ELF-1 (cell line): Measurements from ENCODE around the gene FTCD.
A peak's percentile ranks its signal among the peaks of the same experiment; 100 is the strongest.
"Not testable (repeated sequence)": the region's sequence is repeated elsewhere in the genome, so short reads cannot be mapped to it uniquely, and the experiment has no call there.

Experiments used
- DNase-seq: peaks from one replicate; pipeline ENCODE4 v3.0.0-alpha.2; 2016; ENCODE audit warnings: low read depth, low spot score

FTCD gene

DNA sequence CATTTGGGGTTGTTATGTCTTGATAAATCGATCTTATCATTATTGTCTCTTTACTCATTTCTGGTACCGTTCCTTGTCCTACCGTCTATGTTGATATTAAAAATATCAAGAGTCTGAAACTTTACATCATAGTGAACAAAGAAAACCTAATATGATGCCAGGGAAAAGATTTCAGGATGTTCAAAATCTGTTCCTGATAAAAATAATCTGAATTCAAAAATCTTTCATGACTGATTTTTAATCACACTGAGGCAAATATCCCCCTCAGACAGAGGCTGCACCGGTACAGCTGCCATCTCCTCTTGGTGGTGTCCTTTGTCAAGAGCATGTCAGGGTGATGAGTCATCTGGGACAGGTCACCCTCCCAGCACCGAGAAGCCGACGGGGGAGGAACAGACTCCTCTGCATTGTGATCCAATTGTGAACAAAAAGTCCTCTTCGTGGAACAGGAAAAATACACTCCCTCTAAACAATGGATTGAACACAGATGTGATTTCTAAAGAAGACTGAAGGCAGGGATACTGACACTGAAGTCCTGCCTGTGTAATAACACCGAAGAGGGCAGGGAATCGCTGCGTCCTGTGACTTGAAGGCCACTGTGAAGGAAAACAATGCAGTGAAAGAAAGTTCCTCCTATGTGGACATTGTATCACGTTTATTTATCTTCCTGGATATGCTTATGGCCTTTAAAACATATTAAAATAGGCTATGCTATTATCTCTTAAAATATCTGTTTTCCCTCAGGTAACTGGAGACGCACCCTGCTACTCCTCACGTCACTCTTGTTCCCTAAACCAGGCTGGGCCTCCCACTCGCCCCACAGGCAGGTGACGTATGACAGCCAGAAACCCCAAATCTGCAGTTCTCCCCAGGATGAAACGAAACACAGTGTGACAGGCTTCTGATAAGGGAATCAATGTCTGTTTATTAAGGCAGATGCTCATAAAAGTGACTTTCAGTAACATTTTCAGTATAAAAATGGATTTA is 33.1 kb upstream of the FTCD start:
- DNase-seq, result peak; percentile 53

DNA sequence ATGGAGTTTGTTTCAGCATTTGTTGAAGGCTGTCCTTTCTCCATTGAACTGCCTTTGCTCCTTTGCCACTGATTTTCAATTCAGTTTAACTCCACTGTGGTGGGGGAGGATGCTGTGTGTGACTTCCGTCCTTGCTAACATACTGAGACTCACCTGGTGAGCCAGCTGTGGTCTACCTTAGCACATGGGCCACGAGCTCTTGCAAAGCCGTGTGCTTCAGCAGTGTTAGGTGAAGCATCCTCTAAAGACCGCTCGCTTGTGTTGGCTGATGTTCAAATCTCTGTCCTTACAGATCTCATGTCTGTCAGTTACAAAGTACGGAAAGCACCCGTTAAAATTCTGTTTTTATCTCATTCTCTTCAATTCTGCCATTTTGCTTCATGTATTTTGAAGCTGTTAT is 32.4 kb upstream of the FTCD start:
- no peak for DNase-seq

DNA sequence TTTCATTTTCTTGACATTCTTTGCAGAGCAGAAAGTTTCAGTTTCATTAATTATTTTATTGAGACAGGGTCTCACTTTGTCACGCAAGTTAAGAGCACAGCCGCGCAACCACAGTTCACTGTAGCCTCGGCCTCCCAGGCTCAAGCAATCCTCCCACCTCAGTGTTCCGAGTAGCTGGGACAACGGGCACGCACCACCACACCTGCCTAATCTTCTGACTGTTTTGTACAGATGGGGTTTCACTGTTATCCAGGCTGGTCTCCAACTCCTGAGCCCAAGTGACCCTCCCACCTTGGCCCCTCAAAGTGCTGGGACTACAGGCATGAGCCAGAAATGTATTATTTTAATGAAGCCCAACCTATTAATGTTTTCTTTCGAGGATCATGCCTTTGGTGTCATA is 31.9 kb upstream of the FTCD start:
- DNase-seq, result no peak

DNA sequence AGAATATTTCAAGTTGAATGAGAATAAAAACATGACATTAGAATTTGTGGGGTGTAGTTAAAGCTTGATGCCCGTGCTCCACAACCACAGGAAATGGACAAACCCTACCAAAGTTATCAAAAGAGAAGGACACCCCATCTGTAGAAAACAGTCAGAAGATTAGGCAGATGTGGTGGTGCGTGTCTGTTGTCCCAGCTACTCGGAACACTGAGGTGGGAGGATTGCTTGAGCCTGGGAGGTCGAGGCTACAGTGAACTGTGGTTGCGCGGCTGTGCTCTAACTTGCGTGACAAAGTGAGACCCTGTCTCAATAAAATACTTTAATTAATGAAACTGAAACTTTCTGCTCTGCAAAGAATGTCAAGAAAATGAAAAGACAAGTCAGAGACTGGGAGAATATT is 30.3 kb upstream of the FTCD start:
- no peak for DNase-seq

DNA sequence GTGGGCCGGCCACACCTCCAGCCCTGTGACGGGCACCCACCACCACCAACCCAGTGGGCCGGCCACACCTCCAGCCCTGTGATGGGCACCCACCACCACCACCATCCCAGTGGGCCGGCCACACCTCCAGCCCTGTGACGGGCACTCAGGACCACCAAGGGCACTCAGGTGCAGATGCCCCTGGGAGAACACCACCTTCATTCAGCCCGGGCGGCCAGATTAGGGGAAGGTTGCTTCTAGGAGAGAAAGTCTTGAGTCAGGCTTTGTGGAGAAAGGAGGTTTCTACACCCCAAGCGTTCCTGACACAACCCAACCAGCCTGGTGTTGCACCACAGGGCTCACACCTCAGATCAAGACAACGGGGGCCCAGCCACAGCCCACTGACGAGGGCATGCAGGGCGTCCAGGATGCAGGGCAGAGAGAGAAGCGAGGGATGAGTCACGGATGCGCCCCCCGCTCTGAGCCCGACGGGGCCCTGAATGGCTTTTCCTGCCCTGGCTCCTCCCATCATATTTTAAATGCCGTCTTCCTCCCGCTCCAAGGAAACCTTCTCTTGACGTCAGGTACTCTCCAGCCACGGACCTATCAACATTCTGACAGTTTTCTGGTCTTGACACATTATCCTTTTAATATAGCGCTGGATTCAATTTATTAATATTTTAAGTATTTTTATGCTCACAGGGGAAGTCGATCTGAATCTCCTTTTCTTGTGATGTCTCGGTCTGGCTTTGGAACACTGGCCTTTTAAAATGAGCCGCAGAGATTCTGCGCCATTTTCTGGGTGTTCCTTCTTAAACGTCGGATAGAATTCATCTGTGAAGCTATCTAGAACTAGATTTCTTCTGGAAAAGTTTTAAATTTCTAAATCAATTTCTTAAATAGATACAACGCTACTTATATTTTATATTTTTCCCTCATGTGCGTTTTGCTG is 29.5 kb upstream of the FTCD start:
- DNase-seq, result peak; percentile 66

DNA sequence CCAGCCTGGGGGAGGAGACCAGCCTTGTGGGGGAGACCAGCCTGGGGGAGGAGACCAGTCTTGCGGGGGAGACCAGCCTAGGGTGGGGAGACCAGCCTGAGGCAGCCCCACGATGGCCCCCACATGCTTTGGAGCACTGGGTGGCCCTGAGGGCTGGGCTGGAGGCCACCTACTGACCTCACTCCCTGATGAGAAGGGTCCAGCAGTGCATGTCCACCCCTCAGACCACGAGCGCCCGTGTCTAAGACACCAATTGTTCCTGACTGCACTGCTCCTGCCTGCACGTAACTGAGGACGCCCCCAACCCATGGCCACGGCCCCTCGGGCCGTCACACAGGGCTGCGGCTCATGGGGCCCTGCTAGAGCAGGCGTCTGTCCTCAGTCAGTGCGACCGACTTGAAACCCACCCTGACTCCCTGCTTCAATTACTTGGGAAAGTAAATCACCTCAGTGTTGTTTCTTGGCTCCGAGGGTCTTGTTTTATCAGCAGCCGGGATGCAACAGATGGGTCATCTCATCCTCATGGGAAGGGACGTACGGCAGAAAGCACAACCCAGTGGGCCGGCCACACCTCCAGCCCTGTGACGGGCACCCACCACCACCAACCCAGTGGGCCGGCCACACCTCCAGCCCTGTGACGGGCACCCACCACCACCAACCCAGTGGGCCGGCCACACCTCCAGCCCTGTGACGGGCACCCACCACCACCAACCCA is 28.7 kb upstream of the FTCD start, which contains the start of gene SPATC1L:
Gene SPATC1L (minus strand): TSS at position 550 of the 715 bp plus-strand sequence. CDS start 1,643 bp downstream, outside the sequence.
- DNase-seq, result no peak

DNA sequence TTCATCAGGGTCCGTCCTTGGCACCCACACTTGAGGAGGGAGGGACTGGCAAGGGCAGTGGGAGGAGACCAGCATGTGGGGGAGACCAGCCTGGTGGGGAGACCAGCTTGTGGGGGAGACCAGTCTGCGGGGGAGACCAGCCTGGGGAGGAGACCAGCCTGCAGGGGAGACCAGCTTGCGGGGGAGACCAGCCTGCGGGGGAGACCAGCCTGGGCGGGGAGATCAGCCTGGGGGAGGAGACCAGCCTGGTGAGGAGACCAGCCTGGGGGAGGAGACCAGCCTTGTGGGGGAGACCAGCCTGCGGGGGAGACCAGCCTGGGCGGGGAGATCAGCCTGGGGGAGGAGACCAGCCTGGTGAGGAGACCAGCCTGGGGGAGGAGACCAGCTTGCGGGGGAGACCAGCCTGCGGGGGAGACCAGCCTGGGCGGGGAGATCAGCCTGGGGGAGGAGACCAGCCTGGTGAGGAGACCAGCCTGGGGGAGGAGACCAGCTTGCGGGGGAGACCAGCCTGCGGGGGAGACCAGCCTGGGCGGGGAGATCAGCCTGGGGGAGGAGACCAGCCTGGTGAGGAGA is 28.0 kb upstream of the FTCD start:
- not testable (repeated sequence) for DNase-seq

DNA sequence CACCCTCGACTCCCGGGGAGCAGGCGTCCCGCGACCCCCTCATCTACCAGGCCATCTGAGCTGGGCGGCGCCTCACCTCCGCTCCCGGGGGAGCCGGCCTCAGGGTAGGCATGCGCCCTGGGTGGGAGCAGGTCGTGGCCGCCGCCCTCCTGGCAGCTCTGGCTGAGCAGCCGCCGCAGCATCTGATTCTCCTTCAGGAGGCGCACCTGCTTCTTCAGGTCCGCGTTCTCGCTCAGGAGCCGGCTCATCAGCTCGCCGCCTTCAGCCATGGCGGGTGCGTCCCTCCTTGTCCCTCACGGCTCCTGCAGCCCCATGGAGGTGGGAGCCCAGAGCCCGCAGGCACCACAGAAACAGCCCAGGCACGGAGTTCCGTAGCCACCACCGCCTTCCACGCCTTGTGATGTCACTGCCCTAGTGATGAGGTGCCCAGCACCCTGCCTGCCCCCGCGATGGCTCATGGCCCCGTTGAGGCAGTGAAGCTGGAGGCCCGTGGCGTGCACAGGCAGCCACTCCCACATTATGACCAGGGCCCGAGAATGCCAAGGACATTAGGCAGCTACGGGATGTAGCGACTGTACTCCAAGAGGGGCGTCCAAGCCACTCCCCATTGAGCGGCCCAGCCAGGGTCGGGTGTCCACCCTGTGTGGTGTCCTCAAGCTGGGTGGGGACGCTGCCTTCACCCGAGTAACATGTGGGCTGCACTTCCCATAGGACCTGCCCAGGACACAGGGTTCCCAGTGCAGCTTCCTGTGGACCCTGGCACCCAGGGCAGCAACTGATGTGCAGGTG is 27.4 kb upstream of the FTCD start:
- no peak for DNase-seq

DNA sequence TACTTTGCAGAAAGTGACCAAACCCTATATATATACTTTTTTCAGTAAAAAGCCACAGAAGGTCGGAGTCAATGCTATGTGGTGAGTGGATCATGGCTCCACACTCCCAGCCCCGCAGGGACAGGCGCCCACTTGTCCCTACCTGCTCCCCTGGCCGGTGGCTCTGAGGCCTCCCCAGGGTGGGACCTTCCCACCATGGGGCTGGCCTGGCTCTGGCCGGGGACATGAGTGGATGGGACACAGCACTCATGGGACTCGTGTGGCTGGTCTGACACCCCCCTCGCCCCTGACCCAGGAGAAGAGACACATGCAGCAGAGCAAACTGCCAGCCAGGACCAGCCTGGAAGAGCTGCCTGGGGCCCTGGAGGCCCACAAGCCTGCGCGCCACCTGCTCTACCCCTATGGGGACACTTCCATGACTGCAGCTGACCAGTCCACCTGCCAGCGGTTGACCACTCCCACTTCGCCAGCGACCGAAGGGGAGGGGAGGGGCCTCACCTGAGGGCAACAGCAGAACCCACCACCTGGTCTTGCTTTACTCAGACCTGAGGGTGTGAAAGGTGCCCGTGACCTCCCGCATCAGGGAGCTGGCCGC is 26.7 kb upstream of the FTCD start:
- DNase-seq, result no peak

DNA sequence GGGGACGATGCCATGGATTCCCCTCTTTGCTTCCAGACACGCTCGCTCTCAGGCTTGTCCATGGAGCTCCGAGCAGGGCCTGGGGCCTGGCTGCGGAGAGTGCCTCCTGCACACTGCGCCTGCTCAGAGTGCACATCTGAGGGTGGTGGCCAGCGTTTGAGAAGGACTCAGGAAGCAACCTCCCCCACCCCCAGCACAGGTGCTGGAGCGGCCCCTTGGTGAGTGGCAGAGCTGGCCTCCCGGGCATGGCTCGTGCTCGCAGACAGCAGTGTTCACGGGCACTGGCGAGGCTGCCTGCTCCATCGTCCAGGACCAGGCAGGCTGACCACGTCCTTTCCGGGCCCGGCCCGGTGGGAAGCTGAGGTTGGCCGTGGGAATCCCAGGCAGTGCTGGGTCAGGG is 26.1 kb upstream of the FTCD start:
- no peak for DNase-seq

DNA sequence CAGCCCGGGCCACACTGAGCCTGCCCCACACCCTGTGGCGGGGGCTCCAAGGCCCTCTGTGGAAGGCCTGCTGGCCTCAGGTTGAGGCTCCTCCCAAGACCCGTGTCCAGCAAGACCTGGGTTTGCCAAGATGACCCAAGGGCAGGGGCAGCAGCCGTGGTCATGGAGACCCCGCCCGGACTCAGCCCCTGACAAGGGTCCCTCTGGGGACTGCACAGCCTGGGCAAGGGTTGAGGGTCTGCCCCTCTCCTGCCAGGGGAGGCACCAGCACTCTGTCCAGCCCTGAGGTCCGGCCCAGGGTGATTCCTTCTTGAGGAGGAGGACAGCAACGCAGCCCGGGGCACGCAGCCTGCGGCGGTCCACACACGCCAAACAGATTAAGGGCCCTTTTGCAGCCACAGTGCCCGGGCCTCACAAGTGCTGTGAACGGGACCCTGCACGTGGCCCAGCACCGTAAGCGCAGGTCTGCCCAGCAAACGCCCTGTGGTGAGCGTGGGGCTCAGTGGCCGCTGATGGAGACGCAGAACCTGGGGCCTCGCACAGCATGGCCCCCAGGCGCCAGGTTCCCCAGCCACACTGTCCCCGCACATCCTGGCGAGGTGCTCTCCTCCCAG is 25.5 kb upstream of the FTCD start:
- DNase-seq, result no peak

DNA sequence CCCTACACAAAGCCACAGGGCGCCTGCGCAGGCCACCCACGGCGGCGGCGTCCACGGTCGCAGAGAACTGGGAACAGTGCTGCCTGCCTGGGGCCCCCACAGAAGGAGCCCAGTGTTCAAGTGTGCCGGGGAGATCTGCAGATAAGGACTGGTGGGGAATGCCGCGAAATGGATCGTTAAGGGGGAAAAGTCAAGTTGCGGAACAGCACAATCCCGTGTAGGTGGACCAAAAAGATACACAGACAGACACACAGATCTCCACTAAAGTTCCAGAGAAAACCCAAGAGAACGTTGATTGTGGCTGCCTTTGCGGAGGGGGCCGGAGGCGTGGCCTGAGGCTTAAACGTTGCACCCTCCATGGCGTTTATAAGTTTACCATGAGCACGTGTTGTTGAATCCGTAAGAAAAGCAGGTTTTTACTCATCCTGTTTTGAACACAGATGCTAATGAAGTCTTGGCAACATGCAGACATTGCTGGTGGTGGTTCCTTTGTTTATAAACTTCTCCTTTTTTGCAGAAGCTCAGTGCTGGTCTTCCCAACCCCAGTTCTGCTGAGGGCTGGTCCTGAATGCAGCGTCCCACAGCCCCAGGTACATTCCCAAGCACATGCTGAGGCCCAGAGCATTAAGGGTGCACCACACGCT is 24.8 kb upstream of the FTCD start:
- DNase-seq, result peak; percentile 32

DNA sequence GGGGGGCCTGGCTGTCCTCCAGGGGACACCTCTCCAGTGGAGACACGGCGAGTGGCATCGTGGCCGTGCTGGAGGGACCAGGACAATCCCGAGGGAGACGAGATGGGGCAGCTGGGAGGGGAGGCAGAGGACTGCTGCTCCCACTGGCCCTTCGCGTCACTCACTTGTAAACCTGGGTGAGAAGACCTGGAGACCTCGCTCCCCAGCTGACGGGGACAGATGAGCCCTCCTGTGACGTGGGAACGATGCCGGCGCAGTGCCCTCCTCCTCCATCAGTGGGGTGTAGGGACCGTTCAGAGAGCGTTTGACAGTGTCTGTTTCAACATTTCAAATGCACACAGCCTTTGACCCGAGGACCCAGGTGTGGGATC is 24.3 kb upstream of the FTCD start:
- DNase-seq, result no peak

DNA sequence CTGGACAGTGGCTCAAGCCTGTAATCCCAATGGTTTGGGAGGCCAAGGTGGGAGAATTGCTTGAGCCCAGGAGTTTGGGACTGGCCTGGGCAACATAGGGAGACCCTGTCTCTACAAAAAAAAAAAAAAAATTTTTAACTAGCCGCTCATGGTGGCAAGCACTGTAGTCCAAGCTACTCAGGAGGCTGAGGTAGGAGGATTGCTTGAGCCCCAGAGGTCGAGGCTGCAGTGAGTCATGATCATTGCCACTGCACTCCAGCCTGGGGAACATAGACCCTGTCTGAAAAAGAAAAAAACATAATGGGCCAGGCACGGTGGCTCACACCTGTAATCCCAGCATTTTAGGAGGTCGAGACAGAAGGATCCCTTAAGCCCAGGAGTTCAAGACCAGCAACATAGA is 23.6 kb upstream of the FTCD start:
- no peak for DNase-seq

DNA sequence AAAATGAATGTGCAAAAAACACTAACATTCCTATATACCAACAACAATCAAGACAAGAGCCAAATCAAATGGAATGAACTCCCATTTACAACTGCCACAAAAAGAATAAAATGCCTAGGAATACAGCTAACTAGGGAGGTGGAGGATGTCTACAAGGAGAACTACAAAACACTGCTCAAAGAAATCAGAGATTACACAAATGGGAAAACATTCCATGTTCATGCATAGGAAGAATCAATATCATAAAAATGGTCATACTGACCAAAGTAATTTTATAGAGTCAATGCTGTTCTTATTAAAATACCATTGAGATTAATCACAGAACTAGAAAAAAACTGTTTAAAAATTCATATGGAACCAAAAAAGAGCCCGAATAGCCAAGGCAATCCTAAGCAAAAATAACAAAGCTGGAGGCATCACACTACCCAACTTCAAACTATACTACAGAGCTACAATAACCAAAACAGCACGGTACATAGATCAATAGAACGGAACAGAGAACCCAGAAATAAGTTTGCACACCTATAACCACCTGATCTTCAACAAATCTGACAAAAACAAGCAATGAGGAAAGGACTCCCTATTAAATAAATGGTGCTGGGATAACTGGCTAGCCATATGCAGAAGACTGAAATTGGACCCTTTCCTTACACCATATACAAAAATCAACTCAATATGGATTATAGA is 21.2 kb upstream of the FTCD start:
- not testable (repeated sequence) for DNase-seq

DNA sequence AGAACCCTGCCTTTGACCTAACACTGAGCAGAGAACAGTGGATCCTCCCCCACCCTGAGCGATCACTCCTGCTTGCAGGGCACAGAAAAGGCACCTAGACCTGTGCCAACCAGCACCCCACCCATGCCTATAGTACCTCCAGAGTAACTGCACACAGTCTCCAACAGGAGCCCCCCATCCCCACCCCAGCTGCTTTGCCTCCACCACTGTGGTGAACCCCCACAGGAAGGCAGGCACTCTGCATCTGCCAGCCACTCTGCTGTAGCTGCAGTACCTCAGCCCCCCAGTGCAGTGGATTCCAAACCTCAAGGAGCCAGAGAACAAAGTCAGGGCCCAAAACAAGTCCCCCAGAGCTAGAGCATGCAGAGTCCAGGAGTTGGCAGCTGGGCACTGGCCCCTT is 18.2 kb upstream of the FTCD start:
- DNase-seq, result no peak

DNA sequence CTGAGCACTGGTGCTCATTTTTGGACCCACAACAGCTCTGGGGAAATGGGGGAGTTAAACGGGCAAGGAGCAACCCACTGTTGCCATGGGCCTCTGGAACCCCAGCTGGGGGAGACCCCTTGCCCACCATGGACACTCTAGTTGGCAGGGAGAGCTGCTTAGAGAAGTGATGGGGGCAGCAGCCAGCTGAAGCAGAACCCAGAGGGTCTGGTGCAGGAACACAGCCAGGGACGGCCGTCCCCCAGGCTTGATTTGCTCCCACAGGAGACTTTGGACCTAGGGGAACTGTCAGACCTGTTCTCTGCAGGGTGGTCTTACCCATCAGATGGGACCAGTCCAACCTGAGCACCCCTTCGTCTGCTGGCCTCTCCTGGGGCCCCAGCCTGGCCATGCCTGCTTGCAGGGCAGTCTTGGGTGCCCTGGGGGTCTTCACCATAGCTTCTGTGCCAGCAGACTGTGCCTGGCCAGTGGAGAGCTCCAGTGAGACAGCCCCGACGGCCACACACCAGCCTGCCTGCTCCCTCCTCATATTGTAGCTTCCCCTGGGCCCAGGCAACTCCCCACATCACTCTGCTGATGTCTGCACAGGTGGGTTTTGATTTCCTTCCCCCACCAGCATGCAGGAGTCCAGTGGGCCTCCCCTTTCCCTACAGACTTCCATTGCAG is 17.6 kb upstream of the FTCD start:
- no peak for DNase-seq
